ENCODE measurements around the gene ACP2. TPM values are rescaled to one million over a fixed set of nuclear protein-coding genes. Genes with fewer than 3 reads are reported as not detected.
A peak's percentile ranks its signal among the peaks of the same experiment; 100 is the strongest.

The ACP2 gene
- total and polyA plus RNA-seq, 9 of the 15 experiments (the other 6 are each of a cell fraction or from before 2014, with no cell fraction given) = 1.9 to 20.0 (median 11.6) TPM

DNA sequence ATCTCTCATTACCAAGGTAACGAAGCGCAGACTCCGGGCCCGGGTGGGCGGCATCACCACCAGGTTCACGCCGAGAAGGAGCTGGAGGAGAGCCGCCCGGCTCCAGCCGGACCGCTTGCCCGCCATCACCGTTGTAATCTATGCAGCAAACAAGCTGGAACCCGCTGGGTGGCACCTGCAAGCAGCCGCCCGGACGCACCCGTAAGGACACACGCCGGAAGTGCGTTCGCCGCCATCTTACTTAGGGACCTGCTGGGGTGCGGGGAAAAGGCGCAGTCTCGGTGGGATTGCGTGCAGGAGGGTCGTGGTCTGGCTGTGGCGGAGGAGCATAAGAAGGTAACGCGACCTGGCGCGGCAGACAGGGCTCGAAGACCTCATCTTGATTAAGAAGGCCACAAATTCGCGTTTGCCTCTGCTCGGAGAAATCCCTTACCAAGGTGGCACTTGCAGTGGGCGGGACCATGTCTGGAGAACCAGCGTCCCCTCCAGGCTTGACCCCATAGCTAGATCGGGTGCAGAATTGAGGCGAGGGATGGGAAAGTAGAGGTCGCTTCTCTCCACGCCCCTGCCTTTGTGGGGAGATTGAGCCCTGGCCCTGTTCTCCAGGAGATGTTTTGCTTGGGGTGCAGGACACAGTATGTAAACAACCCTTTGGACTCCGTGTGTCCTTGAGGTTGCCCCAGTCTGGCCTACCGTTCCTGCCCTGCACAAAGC is at the start of gene ACP2 (continued):
- TF ChIP-seq ELF1 (tag; IDR thresholded peaks at IDR 0.05) = peak; percentile 65
- TF ChIP-seq ZNF384 (IDR thresholded peaks at IDR 0.05; ENCODE audit: low read depth, low read length) = no peak
- TF ChIP-seq ZNF699 (CRISPR knock-in tag; IDR thresholded peaks at IDR 0.05; ENCODE audit: insufficient replicate concordance) = no peak
- TF ChIP-seq PTBP1 (IDR thresholded peaks at IDR 0.05; ENCODE audit: low read depth, low read length) = no peak
- TF ChIP-seq MBD2 (IDR thresholded peaks at IDR 0.05; ENCODE audit: borderline replicate concordance, low read depth) = peak; percentile 85; the same call in 1 of the 2 replicates
- TF ChIP-seq, protein P1, sequence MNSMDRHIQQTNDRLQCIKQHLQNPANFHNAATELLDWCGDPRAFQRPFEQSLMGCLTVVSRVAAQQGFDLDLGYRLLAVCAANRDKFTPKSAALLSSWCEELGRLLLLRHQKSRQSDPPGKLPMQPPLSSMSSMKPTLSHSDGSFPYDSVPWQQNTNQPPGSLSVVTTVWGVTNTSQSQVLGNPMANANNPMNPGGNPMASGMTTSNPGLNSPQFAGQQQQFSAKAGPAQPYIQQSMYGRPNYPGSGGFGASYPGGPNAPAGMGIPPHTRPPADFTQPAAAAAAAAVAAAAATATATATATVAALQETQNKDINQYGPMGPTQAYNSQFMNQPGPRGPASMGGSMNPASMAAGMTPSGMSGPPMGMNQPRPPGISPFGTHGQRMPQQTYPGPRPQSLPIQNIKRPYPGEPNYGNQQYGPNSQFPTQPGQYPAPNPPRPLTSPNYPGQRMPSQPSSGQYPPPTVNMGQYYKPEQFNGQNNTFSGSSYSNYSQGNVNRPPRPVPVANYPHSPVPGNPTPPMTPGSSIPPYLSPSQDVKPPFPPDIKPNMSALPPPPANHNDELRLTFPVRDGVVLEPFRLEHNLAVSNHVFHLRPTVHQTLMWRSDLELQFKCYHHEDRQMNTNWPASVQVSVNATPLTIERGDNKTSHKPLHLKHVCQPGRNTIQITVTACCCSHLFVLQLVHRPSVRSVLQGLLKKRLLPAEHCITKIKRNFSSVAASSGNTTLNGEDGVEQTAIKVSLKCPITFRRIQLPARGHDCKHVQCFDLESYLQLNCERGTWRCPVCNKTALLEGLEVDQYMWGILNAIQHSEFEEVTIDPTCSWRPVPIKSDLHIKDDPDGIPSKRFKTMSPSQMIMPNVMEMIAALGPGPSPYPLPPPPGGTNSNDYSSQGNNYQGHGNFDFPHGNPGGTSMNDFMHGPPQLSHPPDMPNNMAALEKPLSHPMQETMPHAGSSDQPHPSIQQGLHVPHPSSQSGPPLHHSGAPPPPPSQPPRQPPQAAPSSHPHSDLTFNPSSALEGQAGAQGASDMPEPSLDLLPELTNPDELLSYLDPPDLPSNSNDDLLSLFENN (IDR thresholded peaks at IDR 0.05; ENCODE audit: low read depth in 2 of 2, low read length in 2 of 2) = peak in 1 of 2 experiments; percentile 52; a peak in 2 of 4 replicates
- peak; percentile 85 for TF ChIP-seq DMBX1 (CRISPR knock-in tag; IDR thresholded peaks at IDR 0.05; ENCODE audit: borderline replicate concordance)
- no peak for TF ChIP-seq ESRRB (CRISPR knock-in tag; IDR thresholded peaks at IDR 0.05; ENCODE audit: borderline replicate concordance)
- TF ChIP-seq ZBTB11 (CRISPR knock-in tag; IDR thresholded peaks at IDR 0.05) = peak; percentile 99 to 100 (median 100)
- peak; percentile 94 for TF ChIP-seq ZNF197 (CRISPR knock-in tag; IDR thresholded peaks at IDR 0.05; ENCODE audit: low read depth)
- peak; percentile 56 to 73; a peak in 2 of 4 replicates for TF ChIP-seq FOXK2 (conservative IDR thresholded peaks at IDR 0.05 in 1 of 2, IDR thresholded peaks at IDR 0.05 in 1 of 2; ENCODE audit: low read depth in 2 of 2)
- peak; percentile 91 for TF ChIP-seq RB1 (IDR thresholded peaks at IDR 0.05; ENCODE audit: low read depth)
- peak; percentile 79 for TF ChIP-seq GTF2B (IDR thresholded peaks at IDR 0.05; ENCODE audit: extremely low read depth, insufficient read length)
- TF ChIP-seq ZNF780A (CRISPR knock-in tag; IDR thresholded peaks at IDR 0.05) = no peak
- no peak for TF ChIP-seq MXI1 (IDR thresholded peaks at IDR 0.05; ENCODE audit: low read depth, low read length)
- TF ChIP-seq ZNF277 (CRISPR knock-in tag; IDR thresholded peaks at IDR 0.05; ENCODE audit: borderline replicate concordance) = no peak
- TF ChIP-seq DLX4 (CRISPR knock-in tag; IDR thresholded peaks at IDR 0.05) = no peak

All from K562 (cell line).